Naive B cell (primary cell): Measurements from ENCODE around the gene RASGRP1. TPM values are rescaled to one million over a fixed set of nuclear protein-coding genes. Genes with fewer than 3 reads are reported as not detected.
A peak's percentile ranks its signal among the peaks of the same experiment; 100 is the strongest.

Source experiments
- ATAC-seq, 2 donors: fragments of 150-1000 bp; cut with Tn5 transposase; 2 replicates each; pipeline ENCODE4 v1.10.0; 2021; ENCODE audit warnings: low read depth in 2 of 2, mild to moderate bottlenecking in 2 of 2, moderate library complexity in 2 of 2
- DNase-seq: peaks from one replicate; pipeline ENCODE4 v3.0.0; 2022
- H3K27ac Mint-ChIP-seq, 6 donors: one replicate each; pipeline ENCODE4 v1.8.0; 2020 to 2022; ENCODE audit warnings: mild to moderate bottlenecking in 6 of 6, mixed read lengths in 6 of 6, moderate library complexity in 5 of 6, inconsistent platforms in 2 of 6
- H3K27me3 Mint-ChIP-seq, 3 donors: one replicate each; pipeline ENCODE4 v1.8.0; 2021 to 2022; ENCODE audit warnings: mixed read lengths in 3 of 3, mild to moderate bottlenecking in 1 of 3
- H3K36me3 Mint-ChIP-seq, 2 donors: one replicate each; pipeline ENCODE4 v1.8.0; 2020 to 2022; ENCODE audit warnings: mixed read lengths in 2 of 2, inconsistent platforms in 1 of 2, mild to moderate bottlenecking in 1 of 2
- H3K4me1 Mint-ChIP-seq, 3 donors: one replicate each; pipeline ENCODE4 v1.8.0; 2020 to 2022; ENCODE audit warnings: mixed read lengths in 3 of 3, inconsistent platforms in 1 of 3, mild to moderate bottlenecking in 1 of 3, moderate library complexity in 1 of 3
- H3K4me3 Mint-ChIP-seq, 8 donors: one replicate each; pipeline ENCODE4 v1.8.0; 2020 to 2022; ENCODE audit warnings: mild to moderate bottlenecking in 8 of 8, mixed read lengths in 8 of 8, moderate library complexity in 8 of 8, inconsistent platforms in 2 of 8
- H3K9me3 Mint-ChIP-seq, 7 donors: one replicate each; pipeline ENCODE4 v1.8.0; 2020 to 2022; ENCODE audit warnings: mixed read lengths in 7 of 7, mild to moderate bottlenecking in 5 of 7, inconsistent platforms in 2 of 7, moderate library complexity in 1 of 7
- polyA plus RNA-seq, 6 donors: library from polyadenylated mRNA; unstranded; fragments of 300-500 nt; fragmentation: Illumina TruSeq; gene quantifications; one replicate each; pipeline ENCODE4 v1.2.3, GENCODE V29; 2021; ENCODE audit warnings: low read depth in 6 of 6

Gene RASGRP1
- polyA plus RNA-seq, 6 donors from 2014 or later: 2.9 to 23.4 (median 10.2) TPM

DNA sequence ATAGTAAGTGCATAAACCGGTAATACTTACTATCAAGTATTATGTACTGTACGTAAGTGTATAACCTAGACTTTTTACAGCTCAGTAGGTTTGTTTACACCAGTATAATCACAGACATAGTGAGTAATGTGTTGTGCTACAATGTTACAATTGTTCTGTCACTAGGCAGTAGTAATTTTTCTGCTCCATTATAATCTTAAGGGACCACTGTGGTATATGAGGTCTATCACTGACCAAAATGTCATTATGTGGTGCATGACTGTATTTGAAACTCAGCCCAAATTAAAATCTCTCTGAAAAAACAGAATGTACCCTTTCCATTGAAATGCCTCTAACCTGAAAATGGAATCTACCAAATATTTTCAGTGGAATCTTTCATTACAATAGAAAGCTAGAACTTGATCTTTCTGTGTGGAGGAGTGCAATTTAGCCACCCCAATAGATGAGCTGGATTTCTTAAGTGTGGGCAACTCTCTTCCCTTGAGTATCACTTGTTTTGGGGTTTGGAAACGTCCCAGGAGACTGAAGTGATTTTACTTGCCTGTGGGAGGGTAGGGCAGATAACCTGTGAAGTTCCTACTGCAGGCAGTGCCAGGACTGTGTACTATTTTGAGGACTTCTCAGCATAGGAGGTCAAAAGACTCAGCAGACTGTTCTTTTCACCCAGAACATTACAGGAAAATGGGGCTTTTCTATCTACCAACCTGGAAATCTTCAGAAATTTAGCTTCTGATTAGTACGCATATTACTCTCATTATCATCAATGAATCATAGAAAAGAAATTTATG is 59.7 kb downstream of the RASGRP1 start:
- ATAC-seq (no peak), DNase-seq (no peak)
- H3K4me3 Mint-ChIP-seq: no peak overlapping the region
- H3K36me3 Mint-ChIP-seq: peaks cover 20 to 27% of the 10 kb centered on the region in 2 donors
- H3K27ac Mint-ChIP-seq: peak overlapping the region in 2 of 6 donors; percentile 6 to 73
- no peaks in the 10 kb centered on the region for H3K4me1 Mint-ChIP-seq
- H3K9me3 Mint-ChIP-seq: no peaks in the 10 kb centered on the region
- H3K27me3 Mint-ChIP-seq: no peaks in the 10 kb centered on the region

DNA sequence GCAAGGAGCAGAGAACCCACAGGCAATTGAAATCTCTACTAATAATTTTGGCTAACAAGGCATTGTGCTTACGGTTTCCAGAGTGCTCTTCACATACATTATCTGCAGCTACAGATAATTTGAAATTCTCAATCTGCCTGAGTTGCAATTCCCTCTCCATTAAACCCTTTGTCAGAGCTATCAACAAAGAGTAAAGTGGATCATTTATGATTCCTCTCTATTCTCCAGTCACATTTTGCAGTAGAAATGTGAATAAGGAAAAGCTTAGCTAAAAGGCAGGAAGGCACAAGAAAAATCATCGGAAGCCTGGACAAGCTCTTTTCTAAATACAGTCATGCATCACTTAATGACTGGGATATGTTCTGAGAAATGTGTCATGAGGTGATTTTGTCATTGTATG is 61.1 kb downstream of the RASGRP1 start:
- Mint-ChIP-seq H3K4me3 (no peak overlapping the region), H3K27me3 (no peaks in the 10 kb centered on the region), H3K9me3 (no peaks in the 10 kb centered on the region), H3K4me1 (no peaks in the 10 kb centered on the region), H3K36me3 (peaks cover 27 to 29% of the 10 kb centered on the region in 2 donors), H3K27ac (no peak overlapping the region)
- ATAC-seq (no peak), DNase-seq (no peak)

DNA sequence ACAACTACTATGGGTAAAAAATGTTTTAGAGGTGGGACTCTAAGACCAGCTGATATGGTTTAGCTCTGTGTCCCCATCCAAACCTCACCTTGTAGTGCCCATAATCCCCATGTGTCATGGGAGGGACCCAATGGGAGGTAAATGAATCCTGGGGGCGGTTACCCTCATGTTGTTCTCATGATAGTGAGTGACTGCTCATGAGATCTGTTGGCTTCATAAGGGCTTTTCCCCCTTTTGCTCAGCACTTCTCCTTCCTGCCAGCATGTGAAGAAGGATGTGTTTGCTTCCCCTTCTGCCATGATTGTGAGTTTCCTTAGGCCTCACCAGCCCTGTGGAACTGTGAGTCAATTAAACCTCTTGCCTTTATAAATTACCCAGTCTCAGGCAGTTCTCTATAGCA is 65.0 kb downstream of the RASGRP1 start:
- Mint-ChIP-seq H3K27me3 (no peaks in the 10 kb centered on the region), H3K4me1 (no peaks in the 10 kb centered on the region), H3K9me3 (no peaks in the 10 kb centered on the region), H3K36me3 (peaks cover 23 to 27% of the 10 kb centered on the region in 2 donors), H3K4me3 (no peak overlapping the region), H3K27ac (peak overlapping the region in 1 of 6 donors; percentile 23)
- ATAC-seq (no peak), DNase-seq (no peak)

DNA sequence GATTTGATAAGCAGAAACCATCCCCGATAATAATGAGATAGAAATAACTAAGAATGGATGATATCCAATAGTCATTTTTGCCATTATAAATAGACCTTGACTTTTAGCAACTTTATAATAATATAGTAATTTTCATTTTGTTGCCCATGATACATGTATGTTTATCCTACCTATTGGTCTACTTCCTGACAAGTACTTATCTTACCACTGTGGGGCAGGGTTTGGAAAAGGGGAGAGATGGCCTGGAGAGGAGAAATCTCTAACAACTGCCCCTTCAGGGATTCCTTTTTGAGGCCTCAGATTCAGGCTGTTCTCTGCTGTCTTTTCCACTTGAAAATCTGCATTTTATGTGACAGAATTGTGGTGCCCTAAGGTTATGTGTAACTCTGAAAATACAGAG is 68.5 kb downstream of the RASGRP1 start:
- H3K9me3 Mint-ChIP-seq: no peaks in the 10 kb centered on the region
- peaks cover 16 to 24% of the 10 kb centered on the region in 2 donors for H3K36me3 Mint-ChIP-seq
- no peak for DNase-seq
- H3K4me3 Mint-ChIP-seq: no peak overlapping the region
- ATAC-seq: no peak
- H3K27ac Mint-ChIP-seq: peak overlapping the region in 3 of 6 donors; percentile 27 to 62 (median 41)
- no peaks in the 10 kb centered on the region for H3K4me1 Mint-ChIP-seq
- H3K27me3 Mint-ChIP-seq: no peaks in the 10 kb centered on the region

DNA sequence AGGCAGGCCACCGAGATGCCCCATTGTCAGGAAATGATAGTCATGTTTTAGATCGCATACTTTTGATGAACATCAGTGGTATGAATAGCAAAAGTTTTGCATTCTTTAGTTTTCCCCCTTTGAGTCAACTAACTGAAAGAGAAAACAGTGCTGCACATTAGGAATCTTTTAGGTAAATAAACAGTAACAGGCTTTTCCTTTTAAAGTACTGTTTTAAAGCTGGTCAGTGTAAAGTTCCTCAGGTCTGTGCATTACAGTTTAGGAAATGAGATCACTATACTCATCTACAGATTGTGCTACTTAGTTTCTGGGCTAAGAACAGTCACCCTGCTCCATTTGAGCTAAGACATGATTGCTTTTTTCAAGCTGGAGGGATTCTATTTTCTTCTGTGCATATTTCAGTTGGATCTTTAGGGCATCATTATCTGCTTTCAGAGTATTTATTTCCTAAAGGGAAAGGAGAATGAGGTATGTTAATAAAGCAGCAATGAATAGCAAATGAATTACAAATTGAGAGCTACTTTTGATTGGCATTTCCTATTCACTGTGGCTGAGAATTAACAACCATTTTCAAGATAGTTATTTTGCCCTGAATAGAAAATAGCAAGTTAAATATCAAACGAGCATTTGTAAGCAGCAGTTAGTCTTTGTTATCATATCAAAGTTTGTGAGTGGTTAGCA is 74.2 kb downstream of the RASGRP1 start:
- H3K27ac Mint-ChIP-seq: peak overlapping the region in 2 of 6 donors; percentile 24 to 76
- H3K4me1 Mint-ChIP-seq: no peaks in the 10 kb centered on the region
- no peaks in the 10 kb centered on the region for H3K9me3 Mint-ChIP-seq

DNA sequence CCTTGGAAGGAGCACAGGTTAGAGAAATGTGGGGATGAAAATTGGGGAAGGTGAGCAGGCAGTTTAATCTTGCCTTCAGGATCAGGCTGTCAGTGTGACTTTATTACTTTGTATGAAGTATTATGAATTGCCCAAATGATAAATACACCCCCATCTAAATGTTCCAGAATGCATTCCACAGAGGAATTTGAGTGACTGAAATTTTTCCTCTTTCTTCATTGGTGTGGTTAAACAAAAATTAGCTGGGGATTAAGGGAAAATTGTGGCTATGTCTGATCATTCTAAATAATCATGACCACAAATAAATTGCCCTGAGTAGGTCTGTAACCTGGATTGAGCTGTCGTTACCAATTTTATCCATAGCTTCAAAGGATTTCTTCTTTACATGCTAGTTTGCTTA is 77.2 kb downstream of the RASGRP1 start:
- Mint-ChIP-seq H3K27ac (peak overlapping the region in 4 of 6 donors; percentile 2 to 67 (median 17)), H3K36me3 (peaks cover 0 to 7% of the 10 kb centered on the region in 2 donors), H3K9me3 (no peaks in the 10 kb centered on the region), H3K4me1 (no peaks in the 10 kb centered on the region), H3K4me3 (no peak overlapping the region), H3K27me3 (no peaks in the 10 kb centered on the region)
- ATAC-seq (no peak), DNase-seq (no peak)

More for the DNA sequence above, 74.2 kb downstream of the RASGRP1 start:
- no peaks in the 10 kb centered on the region for H3K27me3 Mint-ChIP-seq
- H3K4me3 Mint-ChIP-seq: no peak overlapping the region
- H3K36me3 Mint-ChIP-seq: peaks cover 9% of the 10 kb centered on the region in 2 donors
- ATAC-seq (no peak), DNase-seq (no peak)

DNA sequence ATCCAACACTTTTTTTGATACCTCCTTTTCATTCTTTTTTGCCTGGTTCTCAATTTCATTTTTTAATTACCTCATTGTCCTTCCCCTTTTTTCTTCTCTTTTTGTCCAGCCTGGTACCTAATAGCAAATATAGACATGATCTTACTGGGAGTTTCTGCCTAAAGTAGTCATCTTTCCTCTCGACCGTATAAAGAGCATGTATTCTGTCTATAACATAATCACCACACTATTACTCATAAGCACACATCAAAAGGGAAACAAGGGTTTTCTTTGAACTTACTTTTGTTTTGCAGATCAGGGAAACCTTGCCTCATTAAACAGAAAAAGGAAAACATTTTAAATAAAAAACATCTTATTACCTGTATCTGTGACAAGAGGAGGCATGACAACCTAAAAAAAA is 77.7 kb downstream of the RASGRP1 start:
- Mint-ChIP-seq H3K27me3 (no peaks in the 10 kb centered on the region), H3K27ac (peak overlapping the region in 2 of 6 donors; percentile 29 to 61), H3K4me1 (no peaks in the 10 kb centered on the region), H3K4me3 (no peak overlapping the region), H3K36me3 (peaks cover 0 to 11% of the 10 kb centered on the region in 2 donors), H3K9me3 (no peaks in the 10 kb centered on the region)
- ATAC-seq (no peak), DNase-seq (no peak)

DNA sequence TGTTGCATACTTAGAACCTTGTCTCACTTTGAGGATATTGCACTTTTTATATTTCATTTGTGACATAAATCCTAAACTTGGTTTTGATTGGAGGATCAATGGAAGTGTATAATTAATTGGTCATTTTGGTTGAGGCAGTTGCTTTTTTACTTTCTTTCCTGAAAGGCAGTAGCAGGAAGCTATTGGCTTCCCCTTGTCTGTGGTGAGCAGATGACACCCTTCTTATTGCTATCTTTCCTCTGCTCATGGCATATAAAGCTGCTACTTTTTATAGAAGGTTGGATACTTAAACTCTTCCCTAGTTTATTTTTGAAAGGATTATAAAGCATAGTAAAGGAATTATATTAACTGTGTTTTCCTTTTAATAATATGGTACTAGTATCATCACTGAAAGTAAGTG is 82.0 kb downstream of the RASGRP1 start:
- Mint-ChIP-seq H3K27ac (no peak overlapping the region), H3K36me3 (peaks cover 0 to 13% of the 10 kb centered on the region in 2 donors), H3K4me1 (peaks cover 0 to 15% (median 9%) of the 10 kb centered on the region in 3 donors), H3K27me3 (no peaks in the 10 kb centered on the region), H3K4me3 (no peak overlapping the region), H3K9me3 (no peaks in the 10 kb centered on the region)
- ATAC-seq: no peak
- no peak for DNase-seq

DNA sequence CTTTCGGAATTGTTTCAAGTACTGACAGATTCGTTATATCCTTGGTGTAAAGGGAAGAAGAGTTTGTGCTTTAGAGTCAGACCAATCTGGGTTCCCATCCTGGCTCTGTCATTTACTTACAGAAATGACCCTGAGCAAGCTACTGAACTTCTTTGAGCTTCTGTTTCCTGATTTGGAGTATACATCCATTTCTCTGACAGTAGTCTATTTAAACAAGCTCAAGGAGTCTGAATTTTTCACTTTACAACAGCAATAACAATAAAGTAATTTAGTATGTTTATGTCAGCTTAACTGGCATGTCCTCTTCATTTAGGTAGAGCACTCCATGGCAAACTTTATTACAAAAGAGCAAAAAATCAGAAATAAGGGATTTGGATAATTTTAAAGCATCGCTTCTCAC is 82.9 kb downstream of the RASGRP1 start:
- Mint-ChIP-seq H3K4me3 (no peak overlapping the region), H3K27ac (no peak overlapping the region), H3K27me3 (no peaks in the 10 kb centered on the region), H3K4me1 (peaks cover 0 to 15% (median 9%) of the 10 kb centered on the region in 3 donors), H3K9me3 (no peaks in the 10 kb centered on the region), H3K36me3 (peaks cover 0 to 13% of the 10 kb centered on the region in 2 donors)
- ATAC-seq: no peak
- DNase-seq: no peak

DNA sequence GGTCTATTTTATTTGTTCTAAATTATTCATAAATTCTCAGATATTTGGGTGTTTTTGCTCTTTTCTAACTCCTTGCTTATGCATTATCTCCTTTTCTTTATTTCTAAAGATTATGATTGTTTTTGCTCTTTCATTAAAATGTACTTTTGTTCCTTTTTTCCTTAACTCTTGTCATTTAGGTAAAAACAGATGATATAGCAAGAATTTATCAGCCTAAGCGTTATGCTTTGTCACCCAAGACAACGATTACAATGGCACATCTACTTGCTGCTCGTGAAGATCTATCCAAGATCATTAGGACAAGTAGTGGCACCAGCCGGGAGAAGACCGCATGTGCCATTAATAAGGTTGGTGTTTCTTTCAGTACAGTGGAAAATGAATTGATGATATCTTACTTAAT is 83.5 kb downstream of the RASGRP1 start:
- DNase-seq (no peak), ATAC-seq (no peak)
- Mint-ChIP-seq H3K36me3 (peaks cover under 1 to 16% of the 10 kb centered on the region in 2 donors), H3K27ac (peak overlapping the region in 1 of 6 donors; percentile 59), H3K4me1 (peaks cover 0 to 15% (median 9%) of the 10 kb centered on the region in 3 donors), H3K4me3 (no peak overlapping the region), H3K9me3 (no peaks in the 10 kb centered on the region), H3K27me3 (no peaks in the 10 kb centered on the region)

DNA sequence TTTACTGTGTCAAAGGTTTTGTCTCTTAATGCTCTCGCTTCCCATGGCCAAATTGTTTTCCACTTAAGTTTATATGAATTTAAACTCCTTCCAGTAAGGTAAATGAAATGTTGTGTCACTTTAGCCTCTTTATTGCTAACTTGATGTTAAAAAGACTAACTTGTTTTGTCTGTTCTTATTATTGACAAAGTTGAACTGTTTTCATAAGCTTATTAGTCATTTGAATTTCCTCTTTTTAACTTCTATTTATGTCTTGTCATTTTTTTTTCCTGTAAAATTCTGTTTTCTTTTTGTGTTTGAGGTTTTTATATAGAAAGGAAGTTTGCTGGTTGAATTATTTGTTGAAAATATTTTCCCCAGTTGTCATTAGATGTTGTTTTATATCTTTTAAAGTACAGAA is 84.9 kb downstream of the RASGRP1 start:
- peaks cover 12 to 18% of the 10 kb centered on the region in 2 donors for H3K36me3 Mint-ChIP-seq
- ATAC-seq (no peak), DNase-seq (no peak)
- peaks cover 0 to 15% (median 9%) of the 10 kb centered on the region in 3 donors for H3K4me1 Mint-ChIP-seq
- no peaks in the 10 kb centered on the region for H3K27me3 Mint-ChIP-seq
- no peaks in the 10 kb centered on the region for H3K9me3 Mint-ChIP-seq
- peak overlapping the region in 1 of 6 donors; percentile 58 for H3K27ac Mint-ChIP-seq
- peak overlapping the region in 1 of 8 donors; percentile 60 for H3K4me3 Mint-ChIP-seq

DNA sequence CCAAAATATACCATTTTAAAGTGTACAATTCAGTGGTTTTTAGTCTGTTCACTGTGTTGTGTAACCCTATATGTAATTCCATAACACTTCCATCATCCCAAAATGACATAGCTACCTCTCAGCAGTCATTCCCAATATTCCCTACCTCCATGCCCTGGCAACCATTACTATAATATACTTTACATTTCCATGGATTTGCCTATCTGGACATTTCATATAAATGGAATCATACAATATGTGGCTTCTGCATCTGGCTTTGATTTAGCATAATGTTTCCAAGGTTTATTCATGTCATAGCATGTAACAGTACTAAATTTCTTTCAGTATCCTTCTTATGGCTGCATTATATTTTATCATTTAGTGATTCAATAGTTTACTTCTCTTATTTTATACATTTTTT is 85.3 kb downstream of the RASGRP1 start:
- ATAC-seq (no peak), DNase-seq (no peak)
- Mint-ChIP-seq H3K4me1 (peaks cover 0 to 15% (median 11%) of the 10 kb centered on the region in 3 donors), H3K4me3 (no peak overlapping the region), H3K27me3 (no peaks in the 10 kb centered on the region), H3K27ac (no peak overlapping the region), H3K9me3 (no peaks in the 10 kb centered on the region), H3K36me3 (peaks cover 17 to 21% of the 10 kb centered on the region in 2 donors)

DNA sequence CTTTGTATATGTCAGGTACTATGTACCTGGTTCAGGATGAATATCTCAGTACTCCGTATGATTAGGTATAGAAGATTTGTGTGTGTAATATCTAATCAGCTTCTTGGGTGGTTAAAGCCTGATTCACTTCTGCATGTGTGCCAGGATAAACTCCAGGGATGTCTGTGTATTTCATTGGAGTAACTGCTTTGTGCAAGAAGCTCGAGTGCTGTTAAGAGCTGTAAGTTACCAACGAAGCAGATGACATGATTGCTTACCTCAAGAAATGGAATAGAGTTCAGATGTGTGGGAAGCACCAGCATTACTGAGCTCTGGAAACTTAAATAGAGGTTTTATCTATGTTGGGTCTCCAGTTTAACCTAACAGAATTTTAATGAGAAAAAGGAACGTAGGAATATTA is 87.0 kb downstream of the RASGRP1 start:
- DNase-seq (no peak), ATAC-seq (no peak)
- Mint-ChIP-seq H3K4me1 (peaks cover 0 to 15% (median 12%) of the 10 kb centered on the region in 3 donors), H3K27ac (no peak overlapping the region), H3K4me3 (no peak overlapping the region), H3K9me3 (no peaks in the 10 kb centered on the region), H3K27me3 (no peaks in the 10 kb centered on the region), H3K36me3 (peaks cover 20 to 22% of the 10 kb centered on the region in 2 donors)

DNA sequence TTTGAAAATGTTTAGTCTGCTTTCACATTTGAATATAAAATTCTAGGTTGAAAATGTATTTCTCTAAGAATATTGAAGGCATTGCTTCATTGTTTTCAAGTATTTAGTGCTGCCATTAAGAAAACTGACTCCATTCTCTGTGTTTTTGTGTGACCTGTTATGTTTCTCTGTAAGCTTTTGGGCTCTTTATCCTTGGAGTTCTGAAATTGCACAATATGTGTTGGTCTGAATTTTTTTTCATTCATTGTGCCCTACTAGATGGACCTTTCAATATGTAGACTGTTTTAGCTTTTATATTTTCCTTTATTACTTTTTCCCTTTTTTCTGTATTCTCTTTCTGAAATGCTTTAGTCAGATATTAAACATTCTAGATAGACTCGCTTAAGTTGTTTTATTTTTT is 88.5 kb downstream of the RASGRP1 start:
- Mint-ChIP-seq H3K4me1 (peaks cover 0 to 15% (median 12%) of the 10 kb centered on the region in 3 donors), H3K27ac (peak overlapping the region in 1 of 6 donors; percentile 87), H3K4me3 (no peak overlapping the region), H3K36me3 (peaks cover 11 to 20% of the 10 kb centered on the region in 2 donors), H3K27me3 (no peaks in the 10 kb centered on the region), H3K9me3 (no peaks in the 10 kb centered on the region)
- ATAC-seq: no peak
- no peak for DNase-seq
